Keratinocyte (primary cell): Measurements from ENCODE around the gene PTPN18. TPM values are rescaled to one million over a fixed set of nuclear protein-coding genes. Genes with fewer than 3 reads are reported as not detected.

Experiments used
- DNase-seq: peaks from one replicate; pipeline ENCODE4 v3.0.0-alpha.2; 2011; ENCODE audit warnings: low read depth, missing footprints, low spot score
- FAIRE-seq: peaks from 2 replicates; lab custom pipeline; 2011; peaks lifted over from hg19 to GRCh38; lab: Jason Lieb, UNC
- H2AFZ ChIP-seq: 2 replicates; pipeline ENCODE4 v1.6.0; 2012; ENCODE audit warnings: low read length, control low read depth, inconsistent platforms; ENCODE audit not compliant: control insufficient read depth
- H3K27ac ChIP-seq: 2 replicates; pipeline ENCODE4 v1.5.1; 2011; ENCODE audit warnings: low read length; ENCODE audit not compliant: control insufficient read depth, insufficient read depth
- H3K27me3 ChIP-seq: 3 replicates; pipeline ENCODE4 v1.6.0; 2011; ENCODE audit warnings: low read length; ENCODE audit not compliant: control insufficient read depth, insufficient read depth; ENCODE audit errors: extremely low read depth
- H3K36me3 ChIP-seq, 2 experiments: 2 replicates in 1 of 2; 3 replicates in 1 of 2; pipeline ENCODE4 v1.5.1; 2011; ENCODE audit warnings: low read length in 2 of 2, mild to moderate bottlenecking in 1 of 2; ENCODE audit not compliant: control insufficient read depth in 2 of 2, insufficient read depth in 2 of 2; ENCODE audit errors: extremely low read depth in 1 of 2
- H3K4me1 ChIP-seq: 3 replicates; pipeline ENCODE4 v1.5.1; 2011; ENCODE audit warnings: low read length; ENCODE audit not compliant: control insufficient read depth, insufficient read depth; ENCODE audit errors: extremely low read depth
- H3K4me2 ChIP-seq: 3 replicates; pipeline ENCODE4 v1.6.0; 2011; ENCODE audit warnings: low read depth, low read length; ENCODE audit not compliant: control insufficient read depth, insufficient read depth; ENCODE audit errors: extremely low read depth
- H3K4me3 ChIP-seq, 3 experiments: fragments of 200-600 bp in 1 of 3; sonication (generic) in 1 of 3; 2 replicates in 2 of 3; 3 replicates in 1 of 3; pipeline ENCODE4 v1.5.1; 2011 to 2016; ENCODE audit warnings: low read length in 3 of 3, mild to moderate bottlenecking in 3 of 3, control low read depth in 2 of 3, inconsistent platforms in 1 of 3, low read depth in 1 of 3, mixed read lengths in 1 of 3, mixed run types in 1 of 3, moderate library complexity in 1 of 3; ENCODE audit not compliant: control insufficient read depth in 2 of 3, insufficient read depth in 2 of 3; ENCODE audit errors: extremely low read depth in 1 of 3
- H3K79me2 ChIP-seq: 2 replicates; pipeline ENCODE4 v1.6.0; 2012; ENCODE audit warnings: low read length; ENCODE audit not compliant: control insufficient read depth, insufficient read depth
- H3K9ac ChIP-seq: 3 replicates; pipeline ENCODE4 v1.6.0; 2011; ENCODE audit warnings: low read length; ENCODE audit not compliant: control insufficient read depth, insufficient read depth; ENCODE audit errors: extremely low read depth
- H3K9me1 ChIP-seq: 3 replicates; pipeline ENCODE4 v1.6.0; 2011; ENCODE audit warnings: low read length; ENCODE audit not compliant: control insufficient read depth, insufficient read depth; ENCODE audit errors: extremely low read depth
- H3K9me3 ChIP-seq: 2 replicates; pipeline ENCODE4 v1.5.1; 2012; ENCODE audit warnings: low read depth, low read length; ENCODE audit not compliant: control insufficient read depth
- H4K20me1 ChIP-seq: 3 replicates; pipeline ENCODE4 v1.6.0; 2011; ENCODE audit warnings: low read length; ENCODE audit not compliant: control insufficient read depth, insufficient read depth; ENCODE audit errors: extremely low read depth
- CTCF ChIP-seq, 3 experiments: IDR thresholded peaks in 1 of 3; conservative IDR thresholded peaks in 1 of 3; optimal IDR thresholded peaks in 1 of 3; 2 replicates in 2 of 3; 3 replicates in 1 of 3; pipeline versions ENCODE3 to v1.5.1; 2011; ENCODE audit warnings: low read length in 3 of 3, mild to moderate bottlenecking in 3 of 3, moderate library complexity in 2 of 3, control low read depth in 1 of 3, inconsistent platforms in 1 of 3; ENCODE audit not compliant: insufficient read depth in 2 of 3; ENCODE audit errors: extremely low read depth in 1 of 3
- EZH2 ChIP-seq: IDR thresholded peaks from one replicate; pipeline ENCODE4 v1.6.1; 2012; ENCODE audit warnings: inconsistent platforms, mild to moderate bottlenecking, low read length, moderate library complexity
- dilution Hi-C: fragments of 300-500 bp; cut with MboI; formaldehyde crosslinking; loops from one replicate; pipeline ENCODE4 v1.7.0; 2020; ENCODE audit warnings: low sequenced_read_pairs; ENCODE audit not compliant: extremely low pct_ligation_motif_present
- polyA plus RNA-seq, 5 experiments: library from polyadenylated mRNA; depleted of rRNA in 3 of 5; stranded (reverse) in 3 of 5; stranded (forward) in 1 of 5; unstranded in 1 of 5; fragments of >200 nt; gene quantifications; 1 replicate in 1 of 5; 2 replicates in 3 of 5; 3 replicates in 1 of 5; pipeline versions ENCODE4 v1.2.1 to v1.2.3, GENCODE V29; 2011 to 2012; ENCODE audit warnings: missing spikeins in 2 of 5, low read depth in 1 of 5, low replicate concordance in 1 of 5

The PTPN18 gene
- polyA plus RNA-seq, 1 donor (not counting 4 experiments of a cell fraction or from before 2014, with no cell fraction given): 9.6 TPM

- Histone ChIP-seq H3K27me3 (no peaks in the 10 kb centered on the region), H3K27ac (no peak overlapping the region), H3K79me2 (peaks cover 39% of the 10 kb centered on the region), H3K36me3 (peaks cover 26 to 39% of the 10 kb centered on the region in 2 experiments), H3K4me2 (no peak overlapping the region), H3K9ac (no peak overlapping the region), H3K9me1 (no peaks in the 10 kb centered on the region), H3K4me1 (peaks cover 8% of the 10 kb centered on the region), H3K9me3 (no peaks in the 10 kb centered on the region), H2AFZ (no peak overlapping the region), H4K20me1 (no peaks in the 10 kb centered on the region), H3K4me3 (no peak overlapping the region)
- FAIRE-seq (no peak), DNase-seq (no peak)
- dilution Hi-C loops: no loop called here
- no peak for TF ChIP-seq CTCF (optimal IDR thresholded peaks at IDR 0.05 in 1 of 3, IDR thresholded peaks at IDR 0.05 in 1 of 3, conservative IDR thresholded peaks at IDR 0.05 in 1 of 3; ENCODE audit: extremely low read depth in 1 of 3, insufficient read depth in 2 of 3, low read length in 3 of 3)
- TF ChIP-seq EZH2: no peak
These were observed 10.2 kb upstream of the PTPN18 start for GRCh38 chr2:130345611-130346010.

- H3K4me1 ChIP-seq: peaks cover 6% of the 10 kb centered on the region
- no peaks in the 10 kb centered on the region for H3K27me3 ChIP-seq
- TF ChIP-seq EZH2: no peak
- TF ChIP-seq CTCF (optimal IDR thresholded peaks at IDR 0.05 in 1 of 3, IDR thresholded peaks at IDR 0.05 in 1 of 3, conservative IDR thresholded peaks at IDR 0.05 in 1 of 3; ENCODE audit: extremely low read depth in 1 of 3, insufficient read depth in 2 of 3, low read length in 3 of 3): no peak
- dilution Hi-C loops: no loop called here
- no peaks in the 10 kb centered on the region for H3K9me1 ChIP-seq
- no peaks in the 10 kb centered on the region for H4K20me1 ChIP-seq
- no peak overlapping the region for H3K4me2 ChIP-seq
- no peak overlapping the region for H3K4me3 ChIP-seq
- peaks cover 39% of the 10 kb centered on the region for H3K79me2 ChIP-seq
- FAIRE-seq: no peak
- DNase-seq: no peak
- H2AFZ ChIP-seq: no peak overlapping the region
- H3K36me3 ChIP-seq: peaks cover 26 to 37% of the 10 kb centered on the region in 2 experiments
- H3K27ac ChIP-seq: no peak overlapping the region
- no peaks in the 10 kb centered on the region for H3K9me3 ChIP-seq
- H3K9ac ChIP-seq: no peak overlapping the region
These were observed 9.7 kb upstream of the PTPN18 start for GRCh38 chr2:130346041-130346740.
